ENCODE results near the gene PPP2R2B.

DNA sequence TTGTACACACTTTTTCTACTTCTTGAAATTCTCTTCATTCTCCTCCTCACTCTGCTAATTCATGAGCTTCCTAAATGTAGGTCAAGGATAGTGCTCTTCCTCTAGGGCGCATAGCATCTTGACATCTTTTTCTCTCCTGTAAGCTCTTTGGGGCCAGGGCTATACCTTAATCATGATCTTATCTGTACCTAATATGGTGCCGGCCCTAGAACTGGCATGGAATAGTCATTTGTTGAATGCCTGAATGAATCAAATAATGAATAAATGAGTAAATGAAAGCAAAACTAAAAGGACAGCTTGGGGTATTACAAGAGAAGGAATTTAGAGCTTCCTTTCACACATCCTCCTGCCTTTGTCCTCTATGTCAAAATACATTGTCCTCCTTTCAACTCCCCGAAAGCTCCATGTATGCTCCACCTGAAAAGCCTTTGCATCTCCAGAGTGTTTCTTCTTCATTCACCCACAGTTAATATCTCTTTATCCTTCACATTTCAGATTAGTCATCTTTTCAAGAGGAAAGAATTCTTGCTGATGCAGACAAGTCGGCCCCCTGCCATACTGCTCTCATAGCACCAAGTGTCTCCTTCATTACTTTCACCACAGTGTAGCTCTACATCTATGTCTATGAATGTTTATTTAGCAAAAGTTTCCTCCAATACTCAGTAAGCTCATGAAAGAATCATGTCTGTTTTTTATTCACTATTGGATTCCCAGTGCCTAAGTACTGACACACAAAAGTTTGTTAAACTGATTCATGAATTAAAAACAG is 16.4 kb upstream of the PPP2R2B start:
- TF ChIP-seq POLR2A (IDR thresholded peaks at IDR 0.05; ENCODE audit: low read length) = no peak
- no peak for TF ChIP-seq GATA1 (IDR thresholded peaks at IDR 0.05; ENCODE audit: low read depth, low read length)

All from erythroblast (primary cell).